Adrenal gland (tissue), 12 donors: ENCODE results near the gene DDRGK1. TPM values are rescaled to one million over a fixed set of nuclear protein-coding genes. Genes with fewer than 3 reads are reported as not detected.

Experiments used
- DNase-seq, 7 donors: peaks; one replicate each; pipeline ENCODE4 v3.0.0-alpha.2; 2019 to 2020
- H3K27ac ChIP-seq, 5 donors: fragments of 200-600 bp; sonication (generic) in 4 of 5; 1 replicate in 3 of 5; 2 replicates in 2 of 5; pipeline versions ENCODE4 v1.5.1 to v1.8.0; 2016 to 2020; ENCODE audit warnings: mild to moderate bottlenecking in 1 of 5
- H3K27me3 ChIP-seq: fragments of 200-600 bp; 2 replicates; pipeline ENCODE4 v1.8.0; 2021
- H3K36me3 ChIP-seq, 2 donors: fragments of 200-600 bp; replicated peaks in 1 of 2; 1 replicate in 1 of 2; 2 replicates in 1 of 2; pipeline versions ENCODE4 v1.5.1 to v1.8.0; 2018 to 2022
- H3K4me1 ChIP-seq, 2 donors: fragments of 200-600 bp; replicated peaks in 1 of 2; 1 replicate in 1 of 2; 2 replicates in 1 of 2; pipeline versions ENCODE4 v1.5.1 to v1.8.0; 2018 to 2021
- H3K4me3 ChIP-seq, 4 donors: fragments of 200-600 bp; sonication (generic) in 3 of 4; one replicate each; pipeline ENCODE4 v1.5.1; 2016 to 2018
- H3K9me3 ChIP-seq, 3 donors: fragments of 200-600 bp; sonication (generic) in 1 of 3; replicated peaks in 1 of 3; 1 replicate in 2 of 3; 2 replicates in 1 of 3; pipeline versions ENCODE4 v1.5.1 to v1.8.0; 2016 to 2021
- POLR2A ChIP-seq, 2 donors: fragments of 450-650 bp; IDR thresholded peaks; one replicate each; pipeline ENCODE4 v1.6.1; 2017; ENCODE audit warnings: antibody characterized with exemption in 2 of 2, mild to moderate bottlenecking in 2 of 2, moderate library complexity in 1 of 2
- WGBS, 4 donors: extraction: QIAGEN DNeasy Blood & Tissue Kit in 2 of 4; methylation state at CpG; one replicate each; pipeline versions ENCODE4 v1.1.5 to v1.1.7; 2013 to 2017; 5-methylcytosine and 5-hydroxymethylcytosine counted together
- intact Hi-C, 2 donors: fragments of 100-400 bp; cut with DNase I; formaldehyde crosslinking; loops; one replicate each; pipeline versions ENCODE4 v1.14.1 to v1.15.0; 2022 to 2023
- polyA plus RNA-seq, 3 donors: library from polyadenylated mRNA; stranded (reverse); fragments of 200-250 nt in 2 of 3; fragments of 350-450 nt in 1 of 3; fragmentation: Illumina TruSeq in 1 of 3; extraction: RNeasy Lipid Tissue Mini Kit (QIAGEN cat#74804) in 1 of 3; gene quantifications; one replicate each; pipeline ENCODE4 v1.2.3, GENCODE V29; 2013 to 2014
- total RNA-seq, 9 donors: library from RNA; depleted of rRNA in 4 of 9; stranded (reverse); fragments of >200 nt in 4 of 9; fragments of 120-200 nt in 1 of 9; fragmentation: NEBNext Ultra II Directional in 1 of 9; extraction: Animal tissue kit (Norgen Biotek cat#: 25700) in 1 of 9; gene quantifications; one replicate each; pipeline versions ENCODE4 v1.1.0 to v1.2.4, GENCODE V29; 2013 to 2023
- TF ChIP-seq, protein P1 (sequence below), 6 experiments: fragments of 450-650 bp in 4 of 6; fragments of 200-600 bp in 2 of 6; sonication (generic) in 1 of 6; IDR thresholded peaks; 1 replicate in 5 of 6; 2 replicates in 1 of 6; pipeline versions ENCODE4 v1.5.1 to v1.8.0; 2016 to 2021; ENCODE audit warnings: antibody characterized with exemption in 6 of 6, mild to moderate bottlenecking in 2 of 6, moderate library complexity in 1 of 6
- donor health status: healthy with polysubstance abuse.
- donor health status: Bipolar disorder and iron deficiency.
- donor health status: DM: yes; HTN: yes; CAD: no.
- donor health status: DM: no; HTN: no; CAD: no.
- donor health status: DM: no; HTN: no; CAD: no.
- donor health status: DM: yes; HTN: yes; CAD: no.

The DDRGK1 gene
- total and polyA plus RNA-seq, 12 donors, result 81.6 to 202 (median 140) TPM

DNA sequence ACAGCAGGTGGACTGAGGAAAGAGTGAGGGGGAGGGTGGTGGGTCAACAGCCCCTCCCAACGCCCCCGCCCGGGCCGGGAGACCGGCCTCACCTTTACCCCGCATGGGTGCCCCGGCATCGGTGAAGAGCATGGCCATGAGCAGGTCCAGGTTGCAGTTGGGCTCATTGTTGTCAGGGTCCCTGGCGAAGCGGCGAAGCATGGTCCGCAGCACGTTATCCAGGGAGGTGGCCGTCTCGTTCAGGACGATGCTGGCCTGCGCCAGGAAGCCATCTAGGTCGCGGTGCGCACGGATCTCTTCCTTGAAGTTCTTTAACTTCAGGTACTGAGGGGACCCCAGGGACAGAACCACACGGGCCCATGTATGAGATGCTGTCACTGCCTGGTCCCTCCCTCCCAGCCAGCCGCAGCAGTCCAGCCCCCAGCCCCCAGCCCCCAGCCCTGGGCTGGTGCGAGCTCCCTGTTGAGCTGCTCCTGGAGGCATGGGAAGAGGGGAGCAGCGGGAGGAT lies 29.6 kb upstream of the DDRGK1 start:
- H3K4me3 ChIP-seq, result no peak overlapping the region
- no peak for TF ChIP-seq POLR2A (IDR thresholded peaks at IDR 0.05)
- TF ChIP-seq, protein P1, sequence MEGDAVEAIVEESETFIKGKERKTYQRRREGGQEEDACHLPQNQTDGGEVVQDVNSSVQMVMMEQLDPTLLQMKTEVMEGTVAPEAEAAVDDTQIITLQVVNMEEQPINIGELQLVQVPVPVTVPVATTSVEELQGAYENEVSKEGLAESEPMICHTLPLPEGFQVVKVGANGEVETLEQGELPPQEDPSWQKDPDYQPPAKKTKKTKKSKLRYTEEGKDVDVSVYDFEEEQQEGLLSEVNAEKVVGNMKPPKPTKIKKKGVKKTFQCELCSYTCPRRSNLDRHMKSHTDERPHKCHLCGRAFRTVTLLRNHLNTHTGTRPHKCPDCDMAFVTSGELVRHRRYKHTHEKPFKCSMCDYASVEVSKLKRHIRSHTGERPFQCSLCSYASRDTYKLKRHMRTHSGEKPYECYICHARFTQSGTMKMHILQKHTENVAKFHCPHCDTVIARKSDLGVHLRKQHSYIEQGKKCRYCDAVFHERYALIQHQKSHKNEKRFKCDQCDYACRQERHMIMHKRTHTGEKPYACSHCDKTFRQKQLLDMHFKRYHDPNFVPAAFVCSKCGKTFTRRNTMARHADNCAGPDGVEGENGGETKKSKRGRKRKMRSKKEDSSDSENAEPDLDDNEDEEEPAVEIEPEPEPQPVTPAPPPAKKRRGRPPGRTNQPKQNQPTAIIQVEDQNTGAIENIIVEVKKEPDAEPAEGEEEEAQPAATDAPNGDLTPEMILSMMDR (IDR thresholded peaks at IDR 0.05), result no peak
- intact Hi-C loops, result no loop called here
- peaks cover 9 to 12% of the 10 kb centered on the region in 2 donors for H3K4me1 ChIP-seq
- no peaks in the 10 kb centered on the region for H3K36me3 ChIP-seq
- no peak for DNase-seq
- H3K9me3 ChIP-seq, result no peaks in the 10 kb centered on the region
- no peaks in the 10 kb centered on the region for H3K27me3 ChIP-seq
- 80 to 96% (median 91%) methylated on average over 1 to 25 of the region's 25 CpGs for WGBS, 4 donors
- no peak overlapping the region for H3K27ac ChIP-seq

DNA sequence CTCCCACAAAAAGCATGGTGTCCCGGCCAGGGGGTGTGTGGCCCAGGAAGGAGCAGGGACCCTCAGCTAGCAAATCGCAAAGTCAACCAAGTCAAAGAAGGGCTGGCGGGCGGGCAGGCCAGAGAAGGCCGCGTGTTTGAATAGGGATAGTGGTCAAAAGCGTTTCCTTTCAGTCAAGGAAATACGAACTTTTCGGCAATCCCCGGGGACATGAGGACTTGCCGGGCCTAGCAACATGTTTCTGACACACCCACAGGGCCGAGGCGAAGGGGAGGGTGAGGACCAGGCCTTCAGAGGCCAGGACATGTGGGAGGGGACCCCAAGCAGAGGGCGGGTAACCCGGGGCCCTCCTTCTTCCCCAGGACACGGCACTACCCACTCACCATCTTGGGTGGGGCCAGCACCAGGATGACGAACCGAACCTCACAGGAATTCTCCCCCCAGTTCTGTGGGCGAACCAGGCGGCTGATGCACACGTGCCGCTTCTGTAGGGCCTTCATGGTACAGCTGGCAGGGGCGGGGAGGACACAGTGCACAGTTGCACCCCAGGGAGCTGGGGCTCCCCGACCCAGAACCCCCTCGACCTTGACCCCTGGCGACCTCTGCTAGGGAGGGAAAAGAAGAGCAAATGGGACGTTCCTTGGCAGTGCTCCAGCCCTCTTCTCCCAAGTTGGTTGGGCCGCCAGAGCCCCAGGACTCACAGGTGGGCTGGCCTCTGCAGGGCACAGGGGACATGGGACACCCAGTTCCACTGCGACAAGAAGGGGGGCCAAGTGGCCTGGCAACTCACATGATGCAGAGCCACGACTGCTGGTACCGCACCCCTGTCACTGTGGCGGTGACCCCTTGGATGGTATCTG lies 28.9 kb upstream of the DDRGK1 start:
- no peaks in the 10 kb centered on the region for H3K27me3 ChIP-seq
- WGBS, 4 donors, result 86 to 93% (median 90%) methylated on average over 11 to 32 of the region's 32 CpGs
- no peaks in the 10 kb centered on the region for H3K9me3 ChIP-seq
- intact Hi-C loops, result no loop called here
- no peaks in the 10 kb centered on the region for H3K36me3 ChIP-seq
- H3K4me3 ChIP-seq, result no peak overlapping the region
- no peak overlapping the region for H3K27ac ChIP-seq
- TF ChIP-seq, protein P1 (IDR thresholded peaks at IDR 0.05), result no peak
- no peak for TF ChIP-seq POLR2A (IDR thresholded peaks at IDR 0.05)
- peaks cover 5 to 8% of the 10 kb centered on the region in 2 donors for H3K4me1 ChIP-seq
- no peak for DNase-seq

DNA sequence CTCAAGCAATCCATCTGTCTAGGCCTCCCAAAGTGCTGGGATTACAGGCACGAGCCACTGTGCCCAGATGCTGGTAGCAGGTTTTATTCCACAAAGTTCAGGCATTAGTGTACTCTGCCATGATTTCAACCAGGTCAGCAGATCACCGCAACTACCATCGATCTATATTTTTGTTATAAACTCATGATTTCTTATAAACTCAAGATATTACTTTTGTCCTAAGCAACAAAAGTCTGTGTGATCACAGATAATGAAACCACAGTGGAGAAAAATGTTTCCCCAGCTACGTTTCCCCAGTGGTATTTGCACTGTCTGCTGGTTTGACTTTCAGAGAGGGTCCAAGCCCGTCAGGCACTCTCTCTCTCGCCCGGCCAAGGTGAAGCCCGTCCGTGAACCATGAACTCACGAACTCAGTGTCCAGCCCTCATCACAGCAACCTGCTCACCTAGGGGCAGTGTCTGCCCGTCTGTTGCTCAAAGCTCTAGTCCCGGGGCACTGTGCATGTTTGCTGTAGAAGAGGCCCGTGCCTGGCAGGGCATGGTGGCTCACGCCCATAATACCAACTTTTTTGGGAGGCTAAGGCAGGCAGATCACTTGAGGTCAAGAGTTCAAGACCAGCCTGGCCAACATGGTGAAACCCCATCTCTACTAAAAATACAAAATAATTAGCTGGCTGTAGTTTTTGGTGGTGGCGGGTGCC lies 27.6 kb upstream of the DDRGK1 start:
- H3K27me3 ChIP-seq, result no peaks in the 10 kb centered on the region

DNA sequence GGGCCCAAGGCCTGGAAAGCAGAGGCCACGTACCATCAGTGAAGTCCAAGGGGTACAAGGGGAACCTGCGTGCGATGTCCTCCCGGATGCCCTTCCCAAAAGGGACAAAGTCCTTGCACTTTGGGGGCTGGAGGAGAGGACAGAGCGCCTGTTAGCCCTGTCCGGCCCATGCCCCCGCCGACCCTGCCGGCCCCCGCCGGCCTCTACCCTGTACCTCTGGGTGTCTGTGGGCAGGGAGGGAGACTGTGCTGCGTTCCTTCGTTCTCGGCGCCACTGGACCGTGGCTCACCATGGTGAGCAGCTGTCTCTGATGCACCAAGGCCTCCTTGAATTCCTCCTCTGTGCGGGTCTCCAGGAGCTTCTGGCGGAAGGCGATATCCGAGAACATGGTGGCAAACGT lies 26.6 kb upstream of the DDRGK1 start:
- Histone ChIP-seq H3K27ac (no peak overlapping the region), H3K4me3 (no peak overlapping the region), H3K9me3 (no peaks in the 10 kb centered on the region), H3K36me3 (no peaks in the 10 kb centered on the region), H3K27me3 (no peaks in the 10 kb centered on the region), H3K4me1 (no peaks in the 10 kb centered on the region)
- DNase-seq, result no peak
- 93 to 96% (median 94%) methylated on average over 9 to 21 of the region's 21 CpGs for WGBS, 4 donors
- intact Hi-C loops, result no loop called here
- TF ChIP-seq, protein P1 (IDR thresholded peaks at IDR 0.05), result no peak
- no peak for TF ChIP-seq POLR2A (IDR thresholded peaks at IDR 0.05)

More for the DNA sequence above, 27.6 kb upstream of the DDRGK1 start:
- Histone ChIP-seq H3K9me3 (no peaks in the 10 kb centered on the region), H3K36me3 (no peaks in the 10 kb centered on the region), H3K27ac (no peak overlapping the region), H3K4me3 (no peak overlapping the region), H3K4me1 (no peaks in the 10 kb centered on the region)
- TF ChIP-seq, protein P1 (IDR thresholded peaks at IDR 0.05), result no peak
- TF ChIP-seq POLR2A (IDR thresholded peaks at IDR 0.05), result no peak
- DNase-seq, result no peak
- 94 to 96% (median 95%) methylated on average over 9 to 15 of the region's 15 CpGs for WGBS, 4 donors
- intact Hi-C loops, result no loop called here
